ENCODE measurements around the gene ZNF30. TPM values are rescaled to one million over a fixed set of nuclear protein-coding genes. Genes with fewer than 3 reads are reported as not detected.
"Not testable (repeated sequence)": the region's sequence is repeated elsewhere in the genome, so short reads cannot be mapped to it uniquely, and the experiment has no call there.

The ZNF30 gene
- total and polyA plus RNA-seq, 2 experiments from 2014 or later, result 1.1 to 3.2 TPM

GRCh38 chr19:34962687-34963572 lies 36.2 kb downstream of the ZNF30 start:
- no peak for DNase-seq (ENCODE audit: low spot score)
- peak overlapping the region; percentile 44 for H3K27ac ChIP-seq
- TF ChIP-seq CTCF (IDR thresholded peaks at IDR 0.05; ENCODE audit: poor library complexity), result no peak
- no peak for TF ChIP-seq EZH2phosphoT487 (IDR thresholded peaks at IDR 0.05; ENCODE audit: low read depth, severe bottlenecking, unreplicated experiment)
- no peak for TF ChIP-seq EZH2 (IDR thresholded peaks at IDR 0.05; ENCODE audit: borderline replicate concordance)
- peaks cover 19% of the 10 kb centered on the region for H3K9me3 ChIP-seq (ENCODE audit: low read depth)
- peak overlapping the region; percentile 93 for H3K4me2 ChIP-seq
- no peaks in the 10 kb centered on the region for H3K27me3 ChIP-seq
- peaks cover 35% of the 10 kb centered on the region for H3K79me2 ChIP-seq
- H3K4me1 ChIP-seq (ENCODE audit: insufficient read depth), result no peaks in the 10 kb centered on the region
- peak overlapping the region; percentile 91 for H2AFZ ChIP-seq
- H3K4me3 ChIP-seq, result peak overlapping the region; percentile 93
- H3K9me2 ChIP-seq (replicated peaks; ENCODE audit: insufficient read depth), result no peaks in the 10 kb centered on the region
- peaks cover 12% of the 10 kb centered on the region for H3K36me3 ChIP-seq (replicated peaks; ENCODE audit: insufficient read depth, low read depth)
- 30% methylated on average over 14 of the region's 14 CpGs for WGBS (ENCODE audit: low lambda C conversion rate, missing lambda C conversion rate)
- H4K20me1 ChIP-seq (ENCODE audit: insufficient read depth, poor library complexity, severe bottlenecking), result no peaks in the 10 kb centered on the region

GRCh38 chr19:34963573-34964406 lies 37.1 kb downstream of the ZNF30 start, which contains the start of gene ZNF792:
Gene ZNF792 (minus strand): TSS chr19:34964229. CDS start chr19:34963662, 567 bp downstream.
- Histone ChIP-seq H3K36me3 (replicated peaks; ENCODE audit: insufficient read depth, low read depth) (peaks cover 4% of the 10 kb centered on the region), H3K4me1 (ENCODE audit: insufficient read depth) (no peaks in the 10 kb centered on the region), H2AFZ (peak within 1 kb of the TSS; percentile 91), H3K27me3 (no peaks in the 10 kb centered on the region), H4K20me1 (ENCODE audit: insufficient read depth, poor library complexity, severe bottlenecking) (no peaks in the 10 kb centered on the region), H3K4me3 (peak within 1 kb of the TSS; percentile 93), H3K9me2 (replicated peaks; ENCODE audit: insufficient read depth) (no peaks in the 10 kb centered on the region), H3K79me2 (peaks cover 35% of the 10 kb centered on the region), H3K4me2 (peak within 1 kb of the TSS; percentile 93), H3K27ac (peak within 1 kb of the TSS; percentile 44), H3K9me3 (ENCODE audit: low read depth) (peaks cover 10% of the 10 kb centered on the region)
- TF ChIP-seq CTCF (IDR thresholded peaks at IDR 0.05; ENCODE audit: poor library complexity), result no peak
- no peak for TF ChIP-seq EZH2phosphoT487 (IDR thresholded peaks at IDR 0.05; ENCODE audit: low read depth, severe bottlenecking, unreplicated experiment)
- TF ChIP-seq EZH2 (IDR thresholded peaks at IDR 0.05; ENCODE audit: borderline replicate concordance), result no peak
- WGBS (ENCODE audit: low lambda C conversion rate, missing lambda C conversion rate), result 1% methylated on average over 43 of the region's 78 CpGs
- DNase-seq (ENCODE audit: low spot score), result peak; percentile 81

- H3K4me1 ChIP-seq (ENCODE audit: insufficient read depth), result no peaks in the 10 kb centered on the region
- H3K27ac ChIP-seq, result no peak overlapping the region
- H4K20me1 ChIP-seq (ENCODE audit: insufficient read depth, poor library complexity, severe bottlenecking), result no peaks in the 10 kb centered on the region
- H3K79me2 ChIP-seq, result peaks cover 35% of the 10 kb centered on the region
- 58% methylated on average over 6 of the region's 6 CpGs for WGBS (ENCODE audit: low lambda C conversion rate, missing lambda C conversion rate)
- no peaks in the 10 kb centered on the region for H3K9me2 ChIP-seq (replicated peaks; ENCODE audit: insufficient read depth)
- peak overlapping the region; percentile 91 for H2AFZ ChIP-seq
- H3K9me3 ChIP-seq (ENCODE audit: low read depth), result peaks cover 3% of the 10 kb centered on the region
- TF ChIP-seq EZH2phosphoT487 (IDR thresholded peaks at IDR 0.05; ENCODE audit: low read depth, severe bottlenecking, unreplicated experiment), result no peak
- TF ChIP-seq CTCF (IDR thresholded peaks at IDR 0.05; ENCODE audit: poor library complexity), result no peak
- TF ChIP-seq EZH2 (IDR thresholded peaks at IDR 0.05; ENCODE audit: borderline replicate concordance), result no peak
- H3K4me2 ChIP-seq, result peak overlapping the region; percentile 93
- no peaks in the 10 kb centered on the region for H3K36me3 ChIP-seq (replicated peaks; ENCODE audit: insufficient read depth, low read depth)
- H3K4me3 ChIP-seq, result no peak overlapping the region
- no peak for DNase-seq (ENCODE audit: low spot score)
- H3K27me3 ChIP-seq, result no peaks in the 10 kb centered on the region
These were observed 37.9 kb downstream of the ZNF30 start for GRCh38 chr19:34964598-34964997.

GRCh38 chr19:34965505-34965904 lies 38.8 kb downstream of the ZNF30 start:
- H3K9me3 ChIP-seq (ENCODE audit: low read depth); H2AFZ ChIP-seq; H3K4me3 ChIP-seq; H3K27me3 ChIP-seq; H3K4me2 ChIP-seq; DNase-seq (ENCODE audit: low spot score); H3K9me2 ChIP-seq (replicated peaks; ENCODE audit: insufficient read depth); H3K27ac ChIP-seq; H3K4me1 ChIP-seq (ENCODE audit: insufficient read depth); H4K20me1 ChIP-seq (ENCODE audit: insufficient read depth, poor library complexity, severe bottlenecking); H3K36me3 ChIP-seq (replicated peaks; ENCODE audit: insufficient read depth, low read depth): not testable (repeated sequence)
- peaks cover 32% of the 10 kb centered on the region for H3K79me2 ChIP-seq
- 71% methylated on average over 5 of the region's 5 CpGs for WGBS (ENCODE audit: low lambda C conversion rate, missing lambda C conversion rate)
